Suppressor macrophage (primary cell): ENCODE results near the gene MAPKAP1.

ENCODE experiments used
- DNase-seq, 4 experiments: peaks; one replicate each; pipeline ENCODE4 v3.0.0-alpha.2; 2020 to 2022

Gene MAPKAP1

DNA sequence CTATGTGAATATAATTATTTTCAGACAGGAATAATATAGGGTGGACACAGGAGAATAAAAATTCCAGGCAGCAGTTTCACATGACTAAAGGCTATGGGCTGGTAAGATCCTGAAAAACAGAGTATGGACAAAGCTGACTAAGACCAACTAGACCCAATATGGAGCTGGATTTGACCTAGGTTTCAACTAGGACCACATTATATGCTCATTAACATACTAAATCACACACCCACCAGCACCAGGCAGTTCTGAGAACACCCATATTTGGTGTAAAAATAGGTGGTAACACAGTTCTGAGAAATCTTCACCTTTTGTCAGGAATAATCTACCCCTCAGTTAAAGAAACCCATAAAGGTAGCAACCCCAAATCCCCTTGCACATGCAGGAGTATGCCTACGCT lies 64.7 kb downstream of the MAPKAP1 start:
- no peak for DNase-seq

DNA sequence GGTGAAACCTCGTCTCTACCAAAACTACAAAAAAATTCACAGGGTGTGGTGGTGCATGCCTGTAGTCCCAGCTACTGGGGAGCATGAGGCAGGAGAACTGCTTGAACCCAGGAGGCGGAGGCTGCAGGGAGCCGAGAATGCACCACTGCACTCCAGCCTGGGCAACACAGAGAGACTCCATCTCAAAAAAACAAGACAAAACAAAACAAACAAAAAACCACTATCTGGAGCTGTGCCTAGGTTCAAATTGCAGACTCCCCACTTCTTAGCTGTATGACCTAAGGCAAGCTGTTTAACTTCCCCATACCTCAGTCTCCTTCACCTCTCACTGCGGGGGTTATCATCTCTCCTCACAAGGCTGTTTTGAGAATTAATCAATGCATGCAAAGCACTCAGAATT lies 68.0 kb downstream of the MAPKAP1 start:
- no peak for DNase-seq

GRCh38 chr9:125638239-125639045 lies 68.6 kb downstream of the MAPKAP1 start:
- no peak for DNase-seq

DNA sequence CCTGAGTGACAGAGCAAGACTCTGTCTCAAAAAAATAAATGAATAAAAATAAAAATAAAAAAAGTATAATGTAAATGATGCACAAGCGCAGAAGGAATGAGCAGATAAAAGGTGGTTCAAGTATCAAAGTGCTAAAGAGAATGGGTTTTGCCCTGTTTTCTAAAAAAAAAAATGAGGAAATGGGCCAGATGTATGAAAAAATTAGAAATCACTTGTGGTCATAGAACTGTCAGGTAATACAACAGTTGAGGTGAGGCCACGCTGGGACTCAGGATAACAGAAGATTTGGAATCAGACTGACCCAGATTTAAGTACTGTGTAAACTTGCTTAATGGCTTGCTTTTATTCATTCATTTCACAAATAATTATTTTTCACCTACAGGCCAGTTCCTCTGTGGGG lies 69.8 kb downstream of the MAPKAP1 start:
- no peak for DNase-seq

- no peak for DNase-seq
Measured at GRCh38 chr9:125635888-125636287, 71.1 kb downstream of the MAPKAP1 start.

- peak in 3 of 4 experiments; percentile 36 to 78 (median 75) for DNase-seq
Measured at GRCh38 chr9:125634040-125634717, 72.8 kb downstream of the MAPKAP1 start.

DNA sequence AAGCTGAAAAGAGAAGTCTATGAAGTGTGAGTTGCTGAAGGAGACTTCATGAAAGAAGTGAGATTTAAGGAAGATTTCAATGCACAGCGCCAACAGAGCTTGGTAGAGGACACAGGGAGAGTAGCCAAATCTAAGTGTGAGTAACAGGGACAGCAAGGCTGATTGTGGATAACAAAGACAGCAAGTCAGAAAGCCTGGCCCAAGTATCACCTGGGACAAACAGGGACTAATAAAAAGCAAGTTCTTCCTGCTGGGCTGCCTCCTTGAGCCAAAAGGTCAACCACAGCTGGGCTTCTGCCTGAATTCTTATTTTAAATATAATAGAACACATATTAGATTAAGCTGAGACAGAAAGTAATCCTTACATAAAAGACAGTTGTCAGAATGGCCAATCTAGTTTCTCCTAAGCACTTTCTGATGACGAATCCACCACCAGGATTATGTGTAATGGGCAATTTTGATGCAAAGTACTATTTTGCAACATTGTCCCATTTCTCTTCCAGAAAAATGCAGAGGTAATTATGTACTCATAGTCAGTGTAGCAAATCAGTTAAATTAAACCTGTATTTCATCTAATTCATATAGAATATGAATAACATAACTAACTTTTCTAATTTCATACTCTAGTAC lies 73.8 kb downstream of the MAPKAP1 start:
- DNase-seq = peak; percentile 27 to 78 (median 64)

DNA sequence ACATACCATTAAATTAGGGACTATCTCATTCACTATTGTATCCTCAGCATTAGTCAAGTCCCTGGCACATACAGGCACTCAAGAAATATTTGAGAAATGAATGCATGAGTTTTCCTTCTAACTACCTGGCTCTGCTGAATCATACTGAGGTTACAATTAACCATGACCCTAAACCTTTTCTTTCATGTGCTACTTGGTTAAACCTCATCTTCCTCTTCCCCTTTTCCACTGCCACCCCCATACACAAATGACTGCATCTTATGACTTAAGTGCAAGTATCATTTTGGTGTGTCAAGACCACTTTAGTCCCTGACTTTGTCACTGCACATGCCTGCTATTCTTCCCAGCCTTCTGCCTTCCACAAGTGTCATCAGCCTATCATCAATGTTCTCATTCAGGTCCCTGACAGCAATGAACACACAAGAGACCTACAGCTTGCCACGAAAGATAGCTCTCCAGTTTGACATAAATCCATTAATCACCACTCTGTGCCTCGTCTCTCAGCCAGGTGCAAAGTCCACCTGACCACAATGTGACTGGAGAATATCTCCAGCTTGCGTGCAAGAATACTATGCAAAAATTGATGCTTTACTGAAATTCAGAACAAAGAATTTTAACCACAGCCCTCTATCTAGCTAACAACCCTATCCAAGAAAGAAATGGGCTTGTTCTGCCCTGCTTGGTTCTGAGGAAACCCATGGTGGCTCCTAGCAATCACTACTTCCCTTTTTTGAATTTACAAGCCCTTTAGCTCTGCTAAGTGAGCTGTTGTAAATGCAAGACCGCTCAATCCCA lies 74.5 kb downstream of the MAPKAP1 start:
- peak; percentile 79 to 94 (median 86) for DNase-seq

DNA sequence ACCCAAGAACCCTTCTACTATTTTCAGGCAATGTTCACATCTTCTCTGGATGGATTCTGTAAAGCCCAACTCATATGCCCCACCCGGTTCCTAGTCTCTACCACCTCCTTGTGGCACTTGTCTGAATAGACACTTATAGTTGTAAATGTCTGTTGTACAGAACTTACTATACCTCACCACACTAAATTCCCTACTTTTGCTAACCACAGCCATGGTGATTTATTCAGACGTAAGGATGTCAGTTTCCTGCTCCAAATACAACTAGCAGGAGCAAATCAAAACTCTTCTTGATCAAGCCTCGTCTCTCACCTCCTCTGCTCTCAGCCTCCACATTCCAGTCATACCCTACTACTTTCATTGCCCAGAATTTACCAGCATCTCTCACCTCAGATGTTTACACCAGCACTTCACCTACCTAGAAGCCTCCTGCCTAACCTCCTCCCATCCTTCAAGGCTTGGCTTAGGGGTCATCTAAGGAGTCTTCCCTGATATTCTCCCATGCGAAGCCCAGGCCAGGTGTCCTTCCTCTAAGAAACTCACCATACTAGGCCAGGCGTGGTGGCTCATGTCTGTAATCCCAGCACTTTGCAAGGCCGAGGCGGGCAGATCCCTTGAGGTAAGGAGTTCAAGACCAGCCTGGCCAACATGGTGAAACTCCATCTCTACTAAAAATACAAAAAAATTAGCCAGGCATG lies 75.5 kb downstream of the MAPKAP1 start:
- peak; percentile 66 to 80 (median 72) for DNase-seq

GRCh38 chr9:125630436-125630835 lies 76.6 kb downstream of the MAPKAP1 start:
- DNase-seq = no peak

DNA sequence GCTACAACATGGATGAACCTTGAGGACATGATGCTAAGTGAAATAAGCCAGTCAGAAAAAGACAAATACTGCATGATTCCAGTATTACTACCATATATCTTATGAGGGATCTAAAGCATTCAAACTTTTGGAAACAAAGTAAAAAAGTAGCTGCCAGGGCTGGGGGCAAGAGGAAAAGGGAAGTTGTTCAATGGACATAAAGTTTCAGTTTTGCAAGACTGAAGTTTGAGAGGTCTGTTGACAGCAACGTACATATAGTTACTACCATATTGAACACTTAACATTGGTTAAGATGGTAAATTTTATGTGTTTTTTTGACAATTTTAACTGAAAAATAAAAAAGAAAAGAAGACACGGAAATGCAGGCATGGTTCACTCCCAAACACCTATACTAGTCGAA lies 77.6 kb downstream of the MAPKAP1 start:
- DNase-seq = peak; percentile 19 to 72 (median 60)

DNA sequence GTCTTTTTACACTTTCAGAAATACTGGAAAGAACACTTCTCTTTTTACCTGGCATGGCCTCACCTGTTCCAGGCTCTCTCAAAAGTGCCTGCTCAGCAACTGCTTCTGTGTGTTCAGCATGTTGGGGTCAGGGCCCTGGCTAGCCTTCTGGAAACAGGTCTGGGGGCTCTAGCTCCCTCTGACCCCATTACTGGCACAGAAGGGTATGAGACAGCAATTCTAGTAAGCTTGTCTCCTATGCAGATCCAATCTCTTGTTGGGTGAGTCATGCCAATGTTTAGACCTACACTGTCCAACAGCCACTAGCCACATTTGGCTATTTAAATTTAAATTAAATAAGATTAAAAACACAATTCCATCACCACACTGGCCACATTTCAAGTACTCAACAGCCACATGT lies 80.8 kb downstream of the MAPKAP1 start:
- no peak for DNase-seq

DNA sequence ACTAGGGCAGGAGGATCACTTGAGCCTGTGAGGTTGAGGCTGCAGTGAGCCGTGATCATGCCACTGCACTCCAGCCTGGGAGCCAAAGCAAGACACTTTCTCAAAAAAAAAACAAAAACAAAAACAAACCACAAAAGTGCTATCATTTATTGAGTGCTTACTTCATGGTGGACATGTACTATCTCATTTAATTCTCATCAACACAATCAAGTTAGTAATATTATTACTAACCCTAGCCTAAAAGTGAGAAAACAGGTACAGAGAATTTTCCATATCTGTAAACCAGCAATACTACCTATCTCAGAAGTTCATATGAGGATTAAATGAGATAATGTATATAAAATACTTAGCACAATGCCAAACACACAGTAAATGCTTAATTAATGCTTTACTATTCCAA lies 85.8 kb downstream of the MAPKAP1 start:
- DNase-seq = no peak

- DNase-seq = no peak
Measured at GRCh38 chr9:125620216-125620615, 86.8 kb downstream of the MAPKAP1 start.

- DNase-seq = no peak
Measured at GRCh38 chr9:125617087-125617486, 89.9 kb downstream of the MAPKAP1 start.

DNA sequence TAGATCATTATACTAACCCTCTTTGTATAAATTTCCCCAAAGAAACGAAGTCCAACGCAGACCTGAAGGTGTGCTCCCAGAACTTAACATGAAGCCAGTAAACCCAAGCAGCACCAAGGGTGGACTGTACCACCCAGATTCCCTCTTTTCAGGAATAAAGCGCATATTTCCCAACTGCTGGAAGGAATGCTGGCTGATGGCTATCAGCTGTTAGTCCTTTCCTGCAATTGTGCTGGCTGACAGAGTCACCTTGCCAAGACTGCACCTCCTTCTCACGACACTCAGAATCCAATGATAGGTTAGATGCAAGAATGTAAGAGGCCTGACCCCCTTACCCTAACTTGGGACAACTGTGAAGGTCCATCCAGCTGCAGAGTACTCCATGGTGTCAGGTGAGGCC lies 93.9 kb downstream of the MAPKAP1 start:
- DNase-seq = no peak

DNA sequence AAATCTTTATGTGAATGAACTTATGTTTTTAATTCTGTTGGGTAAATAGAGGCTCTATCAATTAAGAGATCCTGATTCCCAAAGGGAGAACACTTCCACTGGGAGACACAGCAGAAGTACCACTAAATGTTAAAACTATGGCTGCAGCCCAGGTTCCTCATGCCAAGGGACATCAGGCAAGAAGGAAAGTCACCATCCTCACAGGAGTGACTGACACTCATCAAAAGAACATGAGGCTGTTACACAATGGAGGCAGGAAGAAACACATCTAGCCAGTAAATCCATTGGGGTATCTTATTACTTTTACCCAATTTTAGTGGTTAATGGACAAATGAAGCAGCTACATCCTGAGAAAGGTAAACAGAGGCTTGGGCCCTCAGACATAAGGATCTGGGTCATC lies 94.4 kb downstream of the MAPKAP1 start:
- DNase-seq = no peak

DNA sequence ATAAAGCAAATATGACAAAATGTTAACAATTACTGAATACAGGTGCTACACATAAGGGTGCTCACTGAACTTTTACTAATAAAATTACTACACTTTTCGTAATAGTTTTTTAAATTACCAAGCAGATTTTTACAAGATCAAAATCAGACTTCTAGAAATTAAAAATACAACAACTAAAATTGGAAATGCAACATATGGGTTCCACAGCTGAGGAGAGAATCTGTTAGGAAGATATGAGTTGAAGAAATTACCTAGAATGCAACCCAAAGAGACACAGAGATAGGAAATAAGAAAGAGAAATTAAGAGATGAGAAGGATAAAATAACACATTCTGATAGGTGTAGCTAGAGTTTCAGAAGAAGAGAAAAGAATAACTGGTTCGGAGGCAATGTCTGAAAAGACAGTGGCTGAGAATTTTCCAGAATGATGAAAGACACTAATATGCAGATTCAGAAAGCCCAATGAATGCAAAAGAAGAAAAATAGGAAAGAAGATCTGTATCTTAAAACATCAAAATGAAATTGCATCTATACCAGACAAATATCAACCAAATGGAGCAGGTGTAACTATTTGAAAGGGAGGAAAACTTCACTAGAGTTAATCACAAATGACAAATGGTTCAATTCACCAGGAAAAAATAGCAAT lies 95.8 kb downstream of the MAPKAP1 start:
- DNase-seq = no peak

GRCh38 chr9:125609744-125610143 lies 97.3 kb downstream of the MAPKAP1 start:
- no peak for DNase-seq

- DNase-seq = no peak
Measured at GRCh38 chr9:125608489-125609224, 98.4 kb downstream of the MAPKAP1 start.

- DNase-seq = no peak
Measured at GRCh38 chr9:125604196-125604595, 102.8 kb downstream of the MAPKAP1 start.
